Cardiac muscle cell (in vitro differentiated cells and primary cell): ENCODE results near the gene USP43. TPM values are rescaled to one million over a fixed set of nuclear protein-coding genes. Genes with fewer than 3 reads are reported as not detected.
"Not testable (repeated sequence)": the region's sequence is repeated elsewhere in the genome, so short reads cannot be mapped to it uniquely, and the experiment has no call there.

ENCODE experiments used
- DNase-seq, 2 donors: peaks; one replicate each; pipeline versions ENCODE4 v3.0.0 to v3.0.0-alpha.2; 2010 to 2017; ENCODE audit warnings: low read depth in 1 of 2, low spot score in 1 of 2
- H3K27ac ChIP-seq: fragments of 200-600 bp; sonication (generic); 2 replicates; pipeline ENCODE4 v1.5.1; 2016
- H3K27me3 ChIP-seq: fragments of 200-600 bp; sonication (generic); 2 replicates; pipeline ENCODE4 v1.6.0; 2016; ENCODE audit warnings: control low read depth
- H3K36me3 ChIP-seq: fragments of 200-600 bp; sonication (generic); 2 replicates; pipeline ENCODE4 v1.5.1; 2016; ENCODE audit warnings: control low read depth
- H3K4me1 ChIP-seq: fragments of 200-600 bp; sonication (generic); 2 replicates; pipeline ENCODE4 v1.8.1; 2017; ENCODE audit warnings: low read depth, mild to moderate bottlenecking, mixed run types
- H3K4me3 ChIP-seq: fragments of 200-600 bp; sonication (generic); 2 replicates; pipeline ENCODE4 v1.5.1; 2016; ENCODE audit warnings: mild to moderate bottlenecking
- H3K9me3 ChIP-seq: fragments of 200-600 bp; sonication (generic); 2 replicates; pipeline ENCODE4 v1.5.1; 2017; ENCODE audit warnings: low read depth, mild to moderate bottlenecking, control low read depth
- CTCF ChIP-seq: IDR thresholded peaks from 2 replicates; pipeline ENCODE4 v1.5.1; 2012; ENCODE audit warnings: low read depth, mild to moderate bottlenecking, low read length
- polyA plus RNA-seq: library from polyadenylated mRNA; unstranded; fragments of >200 nt; fragmentation: Nextera tagmentation; extraction: Ambion mirVana; gene quantifications from 2 replicates; pipeline ENCODE4 v1.2.1, GENCODE V29; 2016
- total RNA-seq: library from RNA; depleted of rRNA; stranded (reverse); fragments of >200 nt; gene quantifications from 2 replicates; pipeline ENCODE4 v1.2.3, GENCODE V29; 2016

Gene USP43
- total and polyA plus RNA-seq, 2 experiments from 2014 or later, result 1.7 to 2.8 TPM

- Histone ChIP-seq H3K27ac (no peak overlapping the region), H3K36me3 (no peaks in the 10 kb centered on the region), H3K9me3 (no peaks in the 10 kb centered on the region), H3K4me3 (no peak overlapping the region), H3K4me1 (no peaks in the 10 kb centered on the region), H3K27me3 (peaks cover 15% of the 10 kb centered on the region)
- no peak for TF ChIP-seq CTCF
- DNase-seq, result no peak
Measured at GRCh38 chr17:9648521-9649110, 3.3 kb downstream of the USP43 start.

- no peaks in the 10 kb centered on the region for H3K9me3 ChIP-seq
- H3K27me3 ChIP-seq, result no peaks in the 10 kb centered on the region
- H3K4me1 ChIP-seq, result no peaks in the 10 kb centered on the region
- H3K4me3 ChIP-seq, result no peak overlapping the region
- H3K36me3 ChIP-seq, result no peaks in the 10 kb centered on the region
- no peak overlapping the region for H3K27ac ChIP-seq
- DNase-seq, result peak in 1 of 2 donors; percentile 45
- TF ChIP-seq CTCF, result no peak
Measured at GRCh38 chr17:9658593-9659211, 13.4 kb downstream of the USP43 start.

- no peak for TF ChIP-seq CTCF
- Histone ChIP-seq H3K4me1 (no peaks in the 10 kb centered on the region), H3K27me3 (no peaks in the 10 kb centered on the region), H3K9me3 (no peaks in the 10 kb centered on the region), H3K27ac (no peak overlapping the region), H3K4me3 (no peak overlapping the region), H3K36me3 (no peaks in the 10 kb centered on the region)
- no peak for DNase-seq
Measured at GRCh38 chr17:9661027-9661426, 15.7 kb downstream of the USP43 start.

- not testable (repeated sequence) for H3K4me1 ChIP-seq, H3K36me3 ChIP-seq, DNase-seq, H3K4me3 ChIP-seq, H3K9me3 ChIP-seq, H3K27ac ChIP-seq, H3K27me3 ChIP-seq
Measured at GRCh38 chr17:9663511-9663910, 18.2 kb downstream of the USP43 start.

- H3K27me3 ChIP-seq, result no peaks in the 10 kb centered on the region
- H3K4me1 ChIP-seq, result no peaks in the 10 kb centered on the region
- TF ChIP-seq CTCF, result no peak
- H3K9me3 ChIP-seq, result no peaks in the 10 kb centered on the region
- DNase-seq, result no peak
- H3K27ac ChIP-seq, result no peak overlapping the region
- no peaks in the 10 kb centered on the region for H3K36me3 ChIP-seq
- no peak overlapping the region for H3K4me3 ChIP-seq
Measured at GRCh38 chr17:9666461-9667050, 21.2 kb downstream of the USP43 start.

- Histone ChIP-seq H3K36me3 (no peaks in the 10 kb centered on the region), H3K4me1 (no peaks in the 10 kb centered on the region), H3K9me3 (no peaks in the 10 kb centered on the region), H3K27me3 (no peaks in the 10 kb centered on the region), H3K27ac (no peak overlapping the region), H3K4me3 (no peak overlapping the region)
- TF ChIP-seq CTCF, result no peak
- DNase-seq, result peak in 1 of 2 donors; percentile 32
Measured at GRCh38 chr17:9668517-9668916, 23.2 kb downstream of the USP43 start.
